Gastrocnemius medialis (tissue), 4 donors: ENCODE measurements around the gene PTCRA. TPM values are rescaled to one million over a fixed set of nuclear protein-coding genes. Genes with fewer than 3 reads are reported as not detected.

Source experiments
- ATAC-seq, 2 donors: fragments of 150-250 bp; one replicate each; pipeline ENCODE4 v1.9.1; 2016
- DNase-seq, 2 donors: peaks; one replicate each; pipeline ENCODE4 v3.0.0-alpha.2; 2019
- H3K27ac ChIP-seq, 4 donors: fragments of 200-600 bp; sonication (generic); 1 replicate in 1 of 4; 2 replicates in 3 of 4; pipeline ENCODE4 v1.5.1; 2016 to 2018; ENCODE audit warnings: mild to moderate bottlenecking in 2 of 4, moderate library complexity in 1 of 4
- H3K27me3 ChIP-seq, 3 donors: fragments of 200-600 bp; sonication (generic) in 2 of 3; 1 replicate in 1 of 3; 2 replicates in 2 of 3; pipeline versions ENCODE4 v1.5.1 to v1.6.0; 2016 to 2019; ENCODE audit warnings: mild to moderate bottlenecking in 1 of 3, moderate library complexity in 1 of 3
- H3K36me3 ChIP-seq, 2 donors: fragments of 200-600 bp; sonication (generic) in 1 of 2; one replicate each; pipeline ENCODE4 v1.5.1; 2017 to 2018
- H3K4me1 ChIP-seq, 2 donors: fragments of 200-600 bp; sonication (generic) in 1 of 2; one replicate each; pipeline ENCODE4 v1.5.1; 2016 to 2017; ENCODE audit warnings: mild to moderate bottlenecking in 2 of 2
- H3K4me3 ChIP-seq, 4 donors: fragments of 200-600 bp; sonication (generic) in 3 of 4; 1 replicate in 1 of 4; 2 replicates in 3 of 4; pipeline ENCODE4 v1.5.1; 2016 to 2019; ENCODE audit warnings: mild to moderate bottlenecking in 2 of 4
- H3K9me3 ChIP-seq, 3 donors: fragments of 200-600 bp; sonication (generic) in 2 of 3; 1 replicate in 1 of 3; 2 replicates in 2 of 3; pipeline ENCODE4 v1.5.1; 2016 to 2019
- CTCF ChIP-seq, 5 experiments: fragments of 450-650 bp in 3 of 5; fragments of 200-600 bp in 2 of 5; sonication (generic) in 2 of 5; IDR thresholded peaks in 4 of 5; conservative IDR thresholded peaks in 1 of 5; 1 replicate in 4 of 5; 2 replicates in 1 of 5; pipeline ENCODE4 v1.5.1; 2016 to 2019; ENCODE audit warnings: antibody characterized with exemption in 5 of 5, mild to moderate bottlenecking in 3 of 5, moderate library complexity in 3 of 5
- POLR2A ChIP-seq, 2 donors: fragments of 450-650 bp; IDR thresholded peaks; one replicate each; pipeline ENCODE4 v1.6.1; 2017; ENCODE audit warnings: antibody characterized with exemption in 2 of 2, mild to moderate bottlenecking in 2 of 2, moderate library complexity in 2 of 2
- in situ Hi-C, 4 donors: fragments of 200-750 bp; cut with MboI; loops; one replicate each; pipeline versions ENCODE4 v1.15.0 to v1.8.0; 2017; ENCODE audit warnings: low sequenced_read_pairs in 4 of 4
- intact Hi-C: fragments of 100-400 bp; cut with DNase I; formaldehyde crosslinking; loops from one replicate; pipeline ENCODE4 v1.15.1; 2023; ENCODE audit warnings: low total_unique reads
- total RNA-seq, 4 donors: library from RNA; depleted of rRNA; stranded (reverse); fragments of >200 nt; gene quantifications; one replicate each; pipeline versions ENCODE4 v1.1.0 to v1.2.3, GENCODE V29; 2016

Gene PTCRA
- total RNA-seq, result not detected

- H3K27me3 ChIP-seq, result peaks cover 11 to 19% (median 15%) of the 10 kb centered on the region in 3 donors
- TF ChIP-seq POLR2A (IDR thresholded peaks at IDR 0.05) (no peak), CTCF (IDR thresholded peaks at IDR 0.05 in 4 of 5, conservative IDR thresholded peaks at IDR 0.05 in 1 of 5) (no peak)
Measured at GRCh38 chr6:42915732-42916131, at the start of gene PTCRA. TSS of gene PTCRA (plus strand) at chr6:42916053. CDS start at chr6:42916070, 17 bp downstream.

GRCh38 chr6:42870145-42870936, 45.5 kb upstream of the PTCRA start:
- no peaks in the 10 kb centered on the region for H3K27me3 ChIP-seq
- in situ Hi-C loops, result loop anchor here in 2 of 4 donors (10.0 to 25.0 kb wide), 2 partner anchors 133 to 136 kb away; partner anchors contain the start of gene TBCC (in 1 of the 2)
- intact Hi-C loops, result no loop called here
- H3K27ac ChIP-seq, result no peak overlapping the region
- H3K9me3 ChIP-seq, result no peaks in the 10 kb centered on the region
- H3K4me3 ChIP-seq, result no peak overlapping the region
- H3K4me1 ChIP-seq, result no peaks in the 10 kb centered on the region
- no peak for ATAC-seq
- TF ChIP-seq POLR2A (IDR thresholded peaks at IDR 0.05) (no peak), CTCF (IDR thresholded peaks at IDR 0.05 in 4 of 5, conservative IDR thresholded peaks at IDR 0.05 in 1 of 5) (no peak)
- DNase-seq, result no peak
- peaks cover 0 to 24% of the 10 kb centered on the region in 2 donors for H3K36me3 ChIP-seq

More at GRCh38 chr6:42915732-42916131, at the start of gene PTCRA:
- no peaks in the 10 kb centered on the region for H3K36me3 ChIP-seq
- no peaks in the 10 kb centered on the region for H3K9me3 ChIP-seq
- DNase-seq (no peak), ATAC-seq (no peak)
- intact Hi-C loops, result no loop called here
- H3K27ac ChIP-seq, result no peak within 1 kb of the TSS
- in situ Hi-C loops, result loop anchor here in 1 of 4 donors (25.0 kb wide), 1 partner anchor 422 kb away; no protein-coding TSS in a partner anchor
- peaks cover 0 to 2% of the 10 kb centered on the region in 2 donors for H3K4me1 ChIP-seq
- no peak within 1 kb of the TSS for H3K4me3 ChIP-seq

GRCh38 chr6:42871711-42872110, 44.1 kb upstream of the PTCRA start:
- peaks cover 0 to 10% of the 10 kb centered on the region in 2 donors for H3K36me3 ChIP-seq
- H3K4me3 ChIP-seq, result no peak overlapping the region
- DNase-seq, result no peak
- no peaks in the 10 kb centered on the region for H3K27me3 ChIP-seq
- no peak for ATAC-seq
- H3K4me1 ChIP-seq, result no peaks in the 10 kb centered on the region
- no peaks in the 10 kb centered on the region for H3K9me3 ChIP-seq
- in situ Hi-C loops (loop anchor here in 2 of 4 donors (10.0 to 25.0 kb wide), 2 partner anchors 134 to 137 kb away; partner anchors contain the start of gene TBCC (in 1 of the 2)), intact Hi-C loops (no loop called here)
- TF ChIP-seq POLR2A (IDR thresholded peaks at IDR 0.05) (no peak), CTCF (IDR thresholded peaks at IDR 0.05 in 4 of 5, conservative IDR thresholded peaks at IDR 0.05 in 1 of 5) (no peak)
- H3K27ac ChIP-seq, result no peak overlapping the region

GRCh38 chr6:42873313-42873712, 42.5 kb upstream of the PTCRA start:
- intact Hi-C loops, result no loop called here
- in situ Hi-C loops, result loop anchor here in 2 of 4 donors (10.0 to 25.0 kb wide), 2 partner anchors 136 to 139 kb away; partner anchors contain the start of gene TBCC (in 1 of the 2)

More at GRCh38 chr6:42873313-42873712, 42.5 kb upstream of the PTCRA start:
- no peaks in the 10 kb centered on the region for H3K36me3 ChIP-seq
- H3K9me3 ChIP-seq, result no peaks in the 10 kb centered on the region
- ATAC-seq (no peak), DNase-seq (no peak)
- peaks cover 6 to 8% of the 10 kb centered on the region in 2 donors for H3K4me1 ChIP-seq
- H3K4me3 ChIP-seq, result no peak overlapping the region
- no peak for TF ChIP-seq CTCF (IDR thresholded peaks at IDR 0.05 in 4 of 5, conservative IDR thresholded peaks at IDR 0.05 in 1 of 5)
- no peak for TF ChIP-seq POLR2A (IDR thresholded peaks at IDR 0.05)
- no peaks in the 10 kb centered on the region for H3K27me3 ChIP-seq
- no peak overlapping the region for H3K27ac ChIP-seq
